NOMO-1 (cell line): ENCODE results near the gene PALD1.

Experiments used
- DNase-seq, 2 experiments: peaks; one replicate each; lab custom pipeline; 2025; ENCODE audit not compliant: unreplicated experiment in 2 of 2; lab: John Stamatoyannopoulos, UW

The PALD1 gene

DNA sequence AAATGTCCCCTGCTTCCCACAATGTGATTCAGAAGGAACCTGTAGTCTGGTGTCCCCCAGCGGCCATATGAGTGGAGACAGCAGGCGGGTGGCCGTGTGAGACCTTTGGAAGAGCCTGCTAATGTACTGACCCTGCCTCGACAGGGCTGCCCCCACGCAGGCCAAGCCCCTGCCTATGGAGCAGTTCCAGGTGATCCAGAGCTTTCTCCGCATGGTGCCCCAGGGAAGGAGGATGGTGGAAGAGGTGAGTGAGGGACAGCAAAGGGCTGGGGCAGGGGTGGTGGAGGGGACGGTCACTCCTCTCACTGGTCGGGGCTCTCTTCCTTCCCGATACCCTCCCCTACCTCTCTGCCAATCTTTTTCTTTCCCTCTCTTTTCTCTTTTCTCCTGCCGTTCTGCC lies 55.7 kb downstream of the PALD1 start:
- DNase-seq: no peak

- DNase-seq: no peak
Observed at GRCh38 chr10:70535001-70535400, 56.4 kb downstream of the PALD1 start.

- DNase-seq: no peak
Observed at GRCh38 chr10:70535451-70535850, 56.9 kb downstream of the PALD1 start.

DNA sequence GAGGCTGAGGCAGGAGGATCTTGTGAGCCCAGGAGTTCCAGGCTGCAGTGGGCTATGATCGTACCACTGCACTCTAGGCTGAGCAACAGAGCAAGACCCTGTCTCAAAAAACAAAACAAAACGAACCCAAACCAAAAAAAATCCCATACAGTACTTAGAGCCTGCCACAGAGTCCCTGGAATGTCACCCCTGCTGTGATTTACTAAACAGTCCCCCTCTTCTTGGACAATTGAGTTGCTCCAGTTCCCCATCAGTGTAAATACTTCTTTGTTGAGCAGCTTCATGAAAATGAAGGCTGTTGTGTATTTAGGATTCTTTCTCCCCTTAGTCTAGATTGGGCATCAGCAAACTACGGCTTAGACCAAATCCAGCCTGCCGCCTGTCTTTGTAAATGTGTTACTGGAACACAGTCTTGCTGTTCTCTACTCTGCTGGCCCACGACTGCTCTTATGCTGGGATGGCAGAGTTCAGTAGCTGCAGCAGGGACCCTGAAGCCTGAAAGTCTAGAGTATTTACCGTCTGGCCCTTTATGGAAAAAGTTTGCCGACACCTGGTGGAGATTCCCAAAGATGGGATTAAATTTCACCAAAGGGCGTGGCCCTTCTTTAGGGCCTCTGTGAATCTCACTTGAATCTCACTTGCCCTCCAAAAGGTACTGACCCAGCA lies 57.8 kb downstream of the PALD1 start:
- DNase-seq: no peak

DNA sequence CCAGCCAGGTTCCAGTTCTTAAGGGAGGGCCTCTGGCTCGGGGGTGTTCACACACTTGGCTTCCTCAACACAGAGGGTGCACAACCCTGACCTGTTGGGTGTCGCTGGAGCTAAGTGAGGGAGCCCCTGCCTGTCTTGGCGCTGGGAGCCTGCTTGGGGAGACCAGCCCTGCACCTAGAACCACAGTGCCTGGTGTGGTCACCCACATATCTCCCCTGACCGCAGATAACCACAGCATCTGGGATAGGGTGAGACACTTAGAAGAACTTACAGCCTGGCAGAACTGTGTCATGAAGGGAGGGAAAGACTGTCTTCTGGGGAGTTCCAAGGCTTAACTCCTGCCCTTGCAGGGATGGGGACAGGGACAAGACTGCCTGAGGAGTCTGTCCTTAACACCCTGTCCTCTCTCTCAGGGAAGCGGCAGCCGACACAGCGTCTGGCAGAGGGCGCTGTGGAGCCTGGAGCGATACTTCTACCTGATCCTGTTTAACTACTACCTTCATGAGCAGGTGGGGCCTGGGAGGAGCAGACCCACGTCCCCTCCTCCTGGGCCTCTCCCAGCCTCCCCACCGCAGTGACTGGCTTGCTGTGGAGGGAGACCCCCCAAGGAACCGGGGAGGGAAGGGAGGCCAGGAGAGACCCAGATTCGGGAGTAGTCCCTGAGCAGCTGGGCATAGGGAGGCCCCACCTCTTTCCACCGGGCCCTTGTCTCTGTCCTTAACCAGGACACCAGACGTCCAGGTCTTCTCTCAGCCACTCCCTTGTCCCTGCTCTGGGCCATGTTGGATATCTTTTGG lies 59.0 kb downstream of the PALD1 start:
- DNase-seq: no peak

DNA sequence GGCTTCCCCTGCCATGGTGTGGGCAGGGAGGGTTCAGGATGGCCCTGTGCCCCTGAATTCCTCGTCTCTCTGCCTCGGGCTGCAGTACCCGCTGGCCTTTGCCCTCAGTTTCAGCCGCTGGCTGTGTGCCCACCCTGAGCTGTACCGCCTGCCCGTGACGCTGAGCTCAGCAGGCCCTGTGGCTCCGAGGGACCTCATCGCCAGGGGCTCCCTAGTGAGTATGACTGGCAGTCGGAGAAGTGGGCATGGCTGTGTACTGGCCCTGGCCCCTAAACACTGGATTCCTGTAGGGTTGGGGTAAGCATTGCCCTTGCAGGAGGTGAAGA lies 59.6 kb downstream of the PALD1 start:
- DNase-seq: no peak

DNA sequence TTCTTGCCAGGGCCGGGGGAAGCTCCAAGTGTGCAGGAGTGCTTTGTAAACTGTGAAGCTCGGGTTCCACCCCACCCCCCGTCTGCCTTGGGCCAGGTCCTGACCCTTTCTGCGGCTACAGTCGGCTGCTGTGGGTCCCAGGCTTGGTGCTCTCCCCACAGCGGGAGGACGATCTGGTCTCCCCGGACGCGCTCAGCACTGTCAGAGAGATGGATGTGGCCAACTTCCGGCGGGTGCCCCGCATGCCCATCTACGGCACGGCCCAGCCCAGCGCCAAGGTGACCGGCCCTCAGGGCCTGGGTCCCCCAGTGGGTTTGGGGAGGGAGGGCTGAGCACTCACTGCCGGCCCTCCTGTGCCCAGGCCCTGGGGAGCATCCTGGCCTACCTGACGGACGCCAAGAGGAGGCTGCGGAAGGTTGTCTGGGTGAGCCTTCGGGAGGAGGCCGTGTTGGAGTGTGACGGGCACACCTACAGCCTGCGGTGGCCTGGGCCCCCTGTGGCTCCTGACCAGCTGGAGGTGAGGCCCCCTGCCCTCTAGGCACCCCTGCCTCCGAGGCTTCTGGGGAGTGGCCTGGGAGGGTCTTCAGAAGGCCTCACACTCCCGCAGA lies 60.3 kb downstream of the PALD1 start:
- DNase-seq: no peak

GRCh38 chr10:70539471-70539870 lies 60.9 kb downstream of the PALD1 start:
- no peak for DNase-seq

DNA sequence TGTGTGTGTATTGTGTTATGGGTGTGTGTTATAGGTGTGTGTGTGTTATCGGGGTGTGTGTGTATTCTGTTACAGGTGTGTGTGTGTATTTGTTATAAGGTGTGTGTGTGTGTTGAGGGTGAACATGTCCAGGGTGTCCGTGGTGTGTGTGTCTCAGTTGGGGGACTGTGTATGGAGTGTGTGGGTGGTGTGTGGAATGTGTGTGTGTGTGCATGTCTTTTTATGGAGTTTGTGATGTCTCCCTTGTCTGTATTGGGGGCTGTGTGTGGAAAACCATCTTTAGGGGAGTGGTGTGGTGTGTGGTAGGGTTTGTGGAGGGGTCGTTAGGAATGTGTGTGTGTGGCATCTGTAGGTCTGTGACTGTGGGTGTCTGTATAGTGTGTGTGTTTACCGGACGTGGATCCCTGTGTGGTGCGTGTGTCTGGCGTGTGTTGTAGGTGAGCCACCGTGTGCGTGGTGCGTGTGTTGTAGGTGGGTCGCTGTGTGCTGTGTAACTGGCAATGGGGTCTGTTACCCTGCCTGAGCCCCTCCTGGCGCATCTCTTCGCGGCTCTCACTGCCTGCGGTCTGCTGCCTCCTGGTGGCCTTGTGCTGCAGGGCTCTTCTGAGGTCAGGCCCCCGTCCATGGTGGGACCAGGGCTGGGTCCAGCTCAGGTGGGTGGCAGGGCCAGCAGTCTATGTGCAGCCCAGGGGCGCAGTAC lies 61.7 kb downstream of the PALD1 start:
- DNase-seq: no peak

DNA sequence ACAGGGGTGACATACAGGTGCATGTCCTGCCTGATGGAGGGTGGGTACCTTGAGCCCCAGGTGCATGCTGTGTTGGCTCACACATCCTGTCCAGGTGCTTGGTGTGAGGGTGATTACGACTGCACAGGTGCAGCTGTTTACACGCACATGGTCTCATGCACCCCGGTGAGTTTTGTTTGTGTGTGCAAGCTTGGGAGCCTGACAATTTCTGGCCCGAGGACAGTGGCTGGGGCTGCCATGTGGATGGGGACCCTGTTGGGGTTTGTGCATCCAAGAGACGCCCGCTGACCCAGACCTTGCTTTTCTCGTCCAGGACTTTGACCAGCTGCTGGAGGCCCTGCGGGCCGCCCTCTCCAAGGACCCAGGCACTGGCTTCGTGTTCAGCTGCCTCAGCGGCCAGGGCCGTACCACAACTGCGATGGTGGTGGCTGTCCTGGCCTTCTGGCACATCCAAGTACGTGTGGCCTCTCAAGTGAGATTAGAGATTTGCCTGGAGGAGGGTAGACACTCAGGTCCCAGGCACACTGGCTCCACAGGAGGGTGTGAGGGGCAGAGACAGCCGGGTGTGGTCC lies 62.3 kb downstream of the PALD1 start:
- no peak for DNase-seq

- DNase-seq: peak; percentile 5 to 30
Observed at GRCh38 chr10:70541736-70542564, 63.4 kb downstream of the PALD1 start.

GRCh38 chr10:70542565-70542938 lies 64.0 kb downstream of the PALD1 start:
- DNase-seq: peak in 1 of 2 experiments; percentile 5

DNA sequence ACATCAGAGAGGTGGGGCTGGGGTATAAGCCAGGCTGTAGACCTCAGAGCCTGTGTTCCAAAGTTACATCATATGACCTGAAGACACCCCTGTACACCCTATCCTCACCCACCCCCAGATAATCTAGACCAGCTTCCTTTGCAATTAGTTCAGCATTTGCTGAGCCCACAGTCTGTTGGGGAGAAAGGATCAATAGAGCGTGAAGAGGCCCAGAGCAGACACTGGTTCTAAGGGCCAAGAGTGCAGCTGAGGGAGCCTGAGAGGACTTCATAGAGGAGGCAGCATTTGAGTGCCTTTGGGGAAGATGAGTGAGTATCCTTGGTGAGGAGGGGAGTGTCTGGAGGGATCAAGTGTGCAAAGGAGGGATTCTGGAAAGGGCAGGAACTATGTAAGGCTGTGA lies 65.3 kb downstream of the PALD1 start:
- DNase-seq: no peak

DNA sequence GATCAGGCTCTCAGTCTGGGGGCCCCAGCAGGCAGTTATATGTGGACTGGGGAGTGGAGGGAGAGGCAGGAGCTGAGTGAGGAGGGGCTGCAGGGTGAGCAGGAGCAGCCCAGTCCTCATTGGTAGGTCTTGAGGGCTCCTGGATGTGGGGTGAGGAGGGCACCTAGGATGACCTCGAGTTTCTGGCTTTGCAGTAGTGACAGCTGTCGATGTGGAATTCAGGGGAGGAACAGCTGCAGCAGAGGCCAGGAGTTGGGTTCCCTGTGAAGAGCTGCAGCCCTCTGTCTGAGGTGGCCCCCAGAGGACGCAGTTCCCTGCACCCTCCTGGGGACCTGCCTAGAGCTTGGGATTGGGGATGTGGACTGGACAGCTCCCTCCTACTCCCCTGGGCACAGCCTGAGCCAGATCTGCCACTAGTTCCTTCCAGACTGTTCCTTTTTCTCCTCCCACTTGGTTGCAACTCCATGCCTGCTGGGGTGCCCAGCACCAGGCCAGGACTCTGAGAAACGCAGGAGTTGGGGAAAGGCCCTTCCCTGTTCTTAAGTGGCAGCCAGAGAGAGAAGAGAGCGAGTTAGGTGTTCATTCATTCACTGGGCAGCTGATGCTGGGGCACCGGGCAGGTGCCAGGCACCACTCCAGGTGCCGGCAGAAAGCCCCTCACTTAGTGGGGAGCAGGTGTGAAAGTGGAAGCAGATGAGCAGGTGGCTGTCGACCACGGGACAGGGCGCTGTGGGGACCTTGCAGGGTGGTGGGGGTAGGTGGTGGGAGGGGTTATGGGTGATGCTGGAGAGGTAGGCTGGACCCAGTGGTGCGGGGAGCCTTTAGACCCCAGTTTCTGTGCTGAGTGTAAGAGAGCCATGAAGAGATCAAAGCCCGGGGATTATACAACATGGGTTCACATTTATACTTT lies 66.1 kb downstream of the PALD1 start:
- DNase-seq: no peak

DNA sequence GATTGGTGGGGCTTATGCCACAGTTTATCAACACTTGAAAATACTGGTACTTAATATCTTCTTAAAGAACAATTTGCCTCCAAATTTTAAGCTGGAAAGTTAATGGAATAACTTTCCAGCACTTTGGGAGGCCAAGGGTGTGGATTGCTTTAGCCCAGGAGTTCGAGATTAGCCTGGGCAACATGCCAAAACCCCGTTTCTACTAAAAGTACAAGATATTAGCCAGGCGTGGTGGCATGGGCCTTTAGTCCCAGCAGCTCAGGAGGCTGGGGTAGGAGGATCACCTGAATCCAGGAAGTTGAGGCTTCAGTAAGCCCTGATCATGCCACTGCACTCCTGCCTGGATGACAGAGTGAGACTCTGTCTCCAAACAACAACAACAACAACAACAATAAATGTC lies 68.0 kb downstream of the PALD1 start:
- DNase-seq: no peak

DNA sequence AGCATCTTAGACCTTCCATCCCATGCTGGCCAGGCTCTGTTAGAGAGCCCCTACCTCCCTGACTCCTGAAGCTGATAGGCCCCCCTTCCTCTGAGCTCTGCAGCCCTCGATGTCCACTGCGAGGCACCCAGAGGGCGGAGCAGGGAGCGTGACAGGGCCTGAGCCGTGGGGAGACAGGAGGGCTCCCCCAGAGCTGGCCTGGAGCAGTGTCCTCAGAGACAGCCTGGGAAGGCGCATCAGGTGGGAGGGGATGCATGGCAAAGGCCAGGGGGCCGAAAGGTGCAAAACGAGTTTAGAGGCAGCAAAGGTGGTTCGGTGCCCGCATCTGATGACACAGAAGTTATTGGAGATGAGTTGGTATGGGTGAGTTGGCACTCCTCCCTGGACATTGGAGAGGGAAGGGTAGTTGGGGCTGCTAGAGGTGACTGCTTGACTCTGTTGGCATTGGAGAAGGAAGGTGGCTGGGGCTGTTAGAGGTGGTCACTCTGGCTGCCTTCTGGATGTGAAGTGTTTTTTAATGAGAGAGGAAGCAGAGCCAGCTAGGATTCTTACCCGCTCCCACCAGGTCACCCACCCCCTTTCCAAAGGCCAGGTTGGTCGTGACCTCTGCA lies 70.9 kb downstream of the PALD1 start:
- no peak for DNase-seq

DNA sequence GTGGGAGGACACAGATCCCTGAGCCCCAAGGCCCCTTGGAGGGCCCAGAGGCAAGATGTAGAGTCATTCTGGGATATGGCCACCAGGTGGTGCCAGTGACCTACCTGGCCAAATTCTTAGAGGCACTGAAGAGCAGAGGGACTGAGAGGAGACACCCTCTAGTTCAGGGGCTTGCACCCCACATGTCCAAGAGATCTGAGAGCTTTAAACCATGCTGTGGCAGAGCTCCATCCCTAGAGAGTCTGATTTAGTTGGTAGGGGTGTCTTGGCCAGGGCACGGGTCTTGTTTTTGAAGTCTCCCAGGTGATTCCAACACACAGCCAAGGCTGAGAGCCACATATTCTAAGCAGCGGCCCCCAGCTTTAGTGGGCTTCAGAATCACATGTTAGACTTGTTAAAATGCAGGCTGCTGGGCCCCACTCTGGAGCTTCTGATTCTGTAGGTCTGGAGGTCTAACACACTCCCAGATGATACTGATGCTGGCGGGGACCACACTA lies 71.4 kb downstream of the PALD1 start:
- DNase-seq: peak; percentile 9 to 52

- no peak for DNase-seq
Observed at GRCh38 chr10:70550459-70550858, 71.9 kb downstream of the PALD1 start.

- DNase-seq: no peak
Observed at GRCh38 chr10:70551466-70551865, 72.9 kb downstream of the PALD1 start.
